ENCODE data around the gene RABGAP1L. TPM values are rescaled to one million over a fixed set of nuclear protein-coding genes. Genes with fewer than 3 reads are reported as not detected.

RABGAP1L gene
- total RNA-seq, 1 experiment from 2014 or later = 76.9 TPM

GRCh38 chr1:174999936-175000696, 840.8 kb downstream of the RABGAP1L start, which contains the start of gene CACYBP (continued):
- TF ChIP-seq, protein P1, sequence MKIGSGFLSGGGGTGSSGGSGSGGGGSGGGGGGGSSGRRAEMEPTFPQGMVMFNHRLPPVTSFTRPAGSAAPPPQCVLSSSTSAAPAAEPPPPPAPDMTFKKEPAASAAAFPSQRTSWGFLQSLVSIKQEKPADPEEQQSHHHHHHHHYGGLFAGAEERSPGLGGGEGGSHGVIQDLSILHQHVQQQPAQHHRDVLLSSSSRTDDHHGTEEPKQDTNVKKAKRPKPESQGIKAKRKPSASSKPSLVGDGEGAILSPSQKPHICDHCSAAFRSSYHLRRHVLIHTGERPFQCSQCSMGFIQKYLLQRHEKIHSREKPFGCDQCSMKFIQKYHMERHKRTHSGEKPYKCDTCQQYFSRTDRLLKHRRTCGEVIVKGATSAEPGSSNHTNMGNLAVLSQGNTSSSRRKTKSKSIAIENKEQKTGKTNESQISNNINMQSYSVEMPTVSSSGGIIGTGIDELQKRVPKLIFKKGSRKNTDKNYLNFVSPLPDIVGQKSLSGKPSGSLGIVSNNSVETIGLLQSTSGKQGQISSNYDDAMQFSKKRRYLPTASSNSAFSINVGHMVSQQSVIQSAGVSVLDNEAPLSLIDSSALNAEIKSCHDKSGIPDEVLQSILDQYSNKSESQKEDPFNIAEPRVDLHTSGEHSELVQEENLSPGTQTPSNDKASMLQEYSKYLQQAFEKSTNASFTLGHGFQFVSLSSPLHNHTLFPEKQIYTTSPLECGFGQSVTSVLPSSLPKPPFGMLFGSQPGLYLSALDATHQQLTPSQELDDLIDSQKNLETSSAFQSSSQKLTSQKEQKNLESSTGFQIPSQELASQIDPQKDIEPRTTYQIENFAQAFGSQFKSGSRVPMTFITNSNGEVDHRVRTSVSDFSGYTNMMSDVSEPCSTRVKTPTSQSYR (CRISPR knock-in tag; IDR thresholded peaks at IDR 0.05) = no peak
- TF ChIP-seq, protein P2, sequence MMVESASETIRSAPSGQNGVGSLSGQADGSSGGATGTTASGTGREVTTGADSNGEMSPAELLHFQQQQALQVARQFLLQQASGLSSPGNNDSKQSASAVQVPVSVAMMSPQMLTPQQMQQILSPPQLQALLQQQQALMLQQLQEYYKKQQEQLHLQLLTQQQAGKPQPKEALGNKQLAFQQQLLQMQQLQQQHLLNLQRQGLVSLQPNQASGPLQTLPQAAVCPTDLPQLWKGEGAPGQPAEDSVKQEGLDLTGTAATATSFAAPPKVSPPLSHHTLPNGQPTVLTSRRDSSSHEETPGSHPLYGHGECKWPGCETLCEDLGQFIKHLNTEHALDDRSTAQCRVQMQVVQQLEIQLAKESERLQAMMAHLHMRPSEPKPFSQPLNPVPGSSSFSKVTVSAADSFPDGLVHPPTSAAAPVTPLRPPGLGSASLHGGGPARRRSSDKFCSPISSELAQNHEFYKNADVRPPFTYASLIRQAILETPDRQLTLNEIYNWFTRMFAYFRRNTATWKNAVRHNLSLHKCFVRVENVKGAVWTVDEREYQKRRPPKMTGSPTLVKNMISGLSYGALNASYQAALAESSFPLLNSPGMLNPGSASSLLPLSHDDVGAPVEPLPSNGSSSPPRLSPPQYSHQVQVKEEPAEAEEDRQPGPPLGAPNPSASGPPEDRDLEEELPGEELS (CRISPR knock-in tag; IDR thresholded peaks at IDR 0.05) = peak; percentile 93
- TF ChIP-seq ATF3 (CRISPR knock-in tag; conservative IDR thresholded peaks at IDR 0.05) (no peak), KAT7 (CRISPR knock-in tag; IDR thresholded peaks at IDR 0.05; ENCODE audit: borderline replicate concordance) (0 out of 2 replicates have a peak, but pooled peaks have one; percentile 79), ZNF317 (CRISPR knock-in tag; IDR thresholded peaks at IDR 0.05; ENCODE audit: borderline replicate concordance, low read depth) (no peak), HMGA2 (CRISPR knock-in tag; IDR thresholded peaks at IDR 0.05) (no peak), ZNF423 (CRISPR knock-in tag; IDR thresholded peaks at IDR 0.05) (no peak), ZNF532 (CRISPR knock-in tag; IDR thresholded peaks at IDR 0.05; ENCODE audit: borderline replicate concordance) (no peak), ZBTB43 (CRISPR knock-in tag; IDR thresholded peaks at IDR 0.05) (peak; percentile 75; the same call in 1 of the 2 replicates), TCF7 (CRISPR knock-in tag; IDR thresholded peaks at IDR 0.05; ENCODE audit: low read depth) (no peak), PRRX2 (CRISPR knock-in tag; IDR thresholded peaks at IDR 0.05) (no peak), ZNF219 (CRISPR knock-in tag; IDR thresholded peaks at IDR 0.05; ENCODE audit: borderline replicate concordance) (no peak), TEAD4 (CRISPR knock-in tag; IDR thresholded peaks at IDR 0.05) (no peak), USF2 (CRISPR knock-in tag; IDR thresholded peaks at IDR 0.05) (no peak), SOX15 (CRISPR knock-in tag; IDR thresholded peaks at IDR 0.05) (no peak), FOXJ3 (CRISPR knock-in tag; IDR thresholded peaks at IDR 0.05; ENCODE audit: borderline replicate concordance) (no peak), JUN (CRISPR knock-in tag; IDR thresholded peaks at IDR 0.05) (no peak), NFYB (CRISPR knock-in tag; conservative IDR thresholded peaks at IDR 0.05; ENCODE audit: low read depth) (no peak), ERG (CRISPR knock-in tag; IDR thresholded peaks at IDR 0.05) (no peak)
- TF ChIP-seq, protein P3, sequence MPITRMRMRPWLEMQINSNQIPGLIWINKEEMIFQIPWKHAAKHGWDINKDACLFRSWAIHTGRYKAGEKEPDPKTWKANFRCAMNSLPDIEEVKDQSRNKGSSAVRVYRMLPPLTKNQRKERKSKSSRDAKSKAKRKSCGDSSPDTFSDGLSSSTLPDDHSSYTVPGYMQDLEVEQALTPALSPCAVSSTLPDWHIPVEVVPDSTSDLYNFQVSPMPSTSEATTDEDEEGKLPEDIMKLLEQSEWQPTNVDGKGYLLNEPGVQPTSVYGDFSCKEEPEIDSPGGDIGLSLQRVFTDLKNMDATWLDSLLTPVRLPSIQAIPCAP (CRISPR knock-in tag; IDR thresholded peaks at IDR 0.05) = peak; percentile 30; the same call in 1 of the 2 replicates
- TF ChIP-seq, protein P4, sequence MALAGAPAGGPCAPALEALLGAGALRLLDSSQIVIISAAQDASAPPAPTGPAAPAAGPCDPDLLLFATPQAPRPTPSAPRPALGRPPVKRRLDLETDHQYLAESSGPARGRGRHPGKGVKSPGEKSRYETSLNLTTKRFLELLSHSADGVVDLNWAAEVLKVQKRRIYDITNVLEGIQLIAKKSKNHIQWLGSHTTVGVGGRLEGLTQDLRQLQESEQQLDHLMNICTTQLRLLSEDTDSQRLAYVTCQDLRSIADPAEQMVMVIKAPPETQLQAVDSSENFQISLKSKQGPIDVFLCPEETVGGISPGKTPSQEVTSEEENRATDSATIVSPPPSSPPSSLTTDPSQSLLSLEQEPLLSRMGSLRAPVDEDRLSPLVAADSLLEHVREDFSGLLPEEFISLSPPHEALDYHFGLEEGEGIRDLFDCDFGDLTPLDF (CRISPR knock-in tag; IDR thresholded peaks at IDR 0.05) = peak; percentile 84
- TF ChIP-seq, protein P5, sequence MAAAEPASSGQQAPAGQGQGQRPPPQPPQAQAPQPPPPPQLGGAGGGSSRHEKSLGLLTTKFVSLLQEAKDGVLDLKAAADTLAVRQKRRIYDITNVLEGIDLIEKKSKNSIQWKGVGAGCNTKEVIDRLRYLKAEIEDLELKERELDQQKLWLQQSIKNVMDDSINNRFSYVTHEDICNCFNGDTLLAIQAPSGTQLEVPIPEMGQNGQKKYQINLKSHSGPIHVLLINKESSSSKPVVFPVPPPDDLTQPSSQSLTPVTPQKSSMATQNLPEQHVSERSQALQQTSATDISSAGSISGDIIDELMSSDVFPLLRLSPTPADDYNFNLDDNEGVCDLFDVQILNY (CRISPR knock-in tag; IDR thresholded peaks at IDR 0.05) = peak; percentile 87
